ENCODE results near the gene HRH3.

The HRH3 gene

DNA sequence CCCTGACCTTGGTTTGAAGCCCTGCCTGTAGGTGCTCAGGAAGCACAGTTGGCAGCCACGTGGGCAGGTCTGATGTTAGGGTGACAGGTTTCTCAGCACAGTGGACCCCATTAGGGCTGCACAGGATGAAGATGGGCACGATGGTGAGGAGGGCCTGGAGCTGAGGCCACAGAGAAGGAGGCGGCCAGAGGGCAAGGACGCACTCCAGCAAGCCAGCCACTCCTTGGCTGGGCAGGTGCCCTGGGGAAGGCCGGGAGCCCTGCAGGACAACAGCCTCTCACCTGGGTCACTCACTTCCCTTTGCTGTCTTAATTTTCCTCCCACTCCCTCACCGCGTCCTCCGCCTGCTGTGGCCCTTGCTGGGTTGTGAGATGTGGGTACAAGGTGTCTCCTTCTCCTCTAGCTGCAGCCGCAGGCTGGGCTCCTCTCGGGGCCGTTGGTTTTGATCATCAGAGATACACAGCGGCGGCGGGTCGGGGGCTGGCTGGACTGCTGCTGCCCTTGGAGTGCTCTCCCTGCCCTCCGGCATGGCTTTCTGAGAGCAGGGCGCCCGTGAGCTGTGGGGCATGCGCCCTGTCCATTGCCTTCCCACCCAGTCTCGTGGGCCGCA, 23.9 kb upstream of the HRH3 start:
- no peak for DNase-seq

DNA sequence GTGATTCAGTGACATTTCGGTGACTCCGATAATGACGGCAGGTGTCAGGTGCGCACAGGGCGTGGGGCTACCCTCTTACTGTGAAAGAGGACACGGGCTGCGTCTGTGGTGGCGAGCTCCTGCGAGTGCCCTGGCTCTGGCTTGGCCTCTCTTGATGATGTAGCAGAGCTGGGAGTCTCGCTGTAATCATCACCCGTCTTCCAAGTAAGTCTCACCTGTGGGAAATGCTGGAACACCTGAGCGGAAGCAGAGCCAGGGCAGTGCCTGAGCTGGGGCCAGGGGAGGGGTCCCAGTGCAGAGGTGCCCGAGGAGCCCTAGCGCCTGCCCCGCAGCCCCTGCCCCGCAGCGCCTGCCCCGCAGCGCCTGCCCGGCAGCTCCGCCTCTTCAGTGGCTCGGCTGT, 23.0 kb upstream of the HRH3 start:
- no peak for DNase-seq

DNA sequence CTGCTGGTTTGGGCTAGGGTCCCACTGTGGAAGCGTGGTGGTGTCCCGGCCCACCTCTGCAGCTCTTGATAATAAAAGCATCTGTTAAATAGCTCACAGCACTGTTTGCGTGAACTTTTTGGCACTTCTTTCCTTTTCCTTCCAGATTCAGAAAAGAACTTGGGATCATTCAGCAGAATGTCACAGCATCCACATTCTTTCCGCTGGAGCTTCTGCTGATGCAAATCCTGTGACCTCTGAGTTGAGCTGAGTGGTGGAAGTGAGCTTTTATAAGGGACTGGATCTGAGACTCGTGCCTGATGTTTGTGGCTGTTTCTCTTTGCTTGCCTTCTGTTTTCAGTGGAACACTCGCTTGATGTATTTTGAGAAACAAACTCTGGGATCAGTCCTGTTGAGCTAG, 22.1 kb upstream of the HRH3 start:
- no peak for DNase-seq

DNA sequence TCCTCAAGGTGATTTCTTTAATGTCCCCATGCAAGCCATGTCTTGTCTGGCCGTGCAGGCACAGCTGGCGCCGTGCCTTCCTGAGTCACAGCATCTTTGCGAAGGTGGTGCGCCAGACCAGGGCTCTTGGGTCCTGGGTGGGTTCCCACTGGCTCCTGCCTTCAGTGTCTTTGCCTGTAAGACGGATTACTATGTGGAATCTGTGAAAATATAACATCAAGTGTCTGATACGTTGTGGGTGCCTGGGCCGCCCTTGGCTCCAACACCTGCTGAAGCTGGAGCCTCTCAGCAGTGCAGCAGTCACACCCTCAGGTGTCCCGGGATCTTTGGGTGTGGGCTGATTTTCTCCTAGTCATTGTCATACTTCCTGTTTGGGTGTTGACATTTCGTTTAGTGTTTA, 21.4 kb upstream of the HRH3 start:
- no peak for DNase-seq

DNA sequence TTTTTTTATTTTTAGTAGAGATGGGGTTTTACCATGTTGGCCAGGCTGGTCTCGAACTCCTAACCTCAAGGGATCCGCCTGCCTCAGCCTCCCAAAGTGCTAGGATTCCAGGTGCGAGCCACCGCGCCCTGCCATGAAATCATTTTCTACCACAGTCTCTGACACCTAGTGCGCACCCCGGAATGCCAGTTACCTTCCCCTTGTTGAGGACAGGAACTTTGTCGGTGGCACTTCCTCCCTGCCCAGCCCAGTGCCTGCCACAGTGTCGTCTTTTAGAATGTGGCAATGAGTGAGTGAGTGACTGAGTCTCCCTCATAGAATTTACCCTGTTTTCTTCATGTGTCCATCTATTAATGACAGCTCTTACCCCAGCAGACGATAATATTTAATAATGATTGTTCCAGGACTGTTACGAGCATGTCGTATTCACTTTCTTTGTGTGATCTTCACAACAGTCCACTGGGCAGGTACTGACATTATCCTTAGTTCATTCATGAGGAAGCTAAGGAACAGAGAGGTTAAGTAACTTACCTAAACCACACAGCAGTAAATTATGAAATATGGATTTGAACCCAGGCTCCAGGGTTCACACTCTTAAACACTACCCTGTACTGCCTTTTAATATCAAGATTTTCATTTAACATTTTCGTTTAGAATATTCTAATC, 20.1 kb upstream of the HRH3 start:
- no peak for DNase-seq

DNA sequence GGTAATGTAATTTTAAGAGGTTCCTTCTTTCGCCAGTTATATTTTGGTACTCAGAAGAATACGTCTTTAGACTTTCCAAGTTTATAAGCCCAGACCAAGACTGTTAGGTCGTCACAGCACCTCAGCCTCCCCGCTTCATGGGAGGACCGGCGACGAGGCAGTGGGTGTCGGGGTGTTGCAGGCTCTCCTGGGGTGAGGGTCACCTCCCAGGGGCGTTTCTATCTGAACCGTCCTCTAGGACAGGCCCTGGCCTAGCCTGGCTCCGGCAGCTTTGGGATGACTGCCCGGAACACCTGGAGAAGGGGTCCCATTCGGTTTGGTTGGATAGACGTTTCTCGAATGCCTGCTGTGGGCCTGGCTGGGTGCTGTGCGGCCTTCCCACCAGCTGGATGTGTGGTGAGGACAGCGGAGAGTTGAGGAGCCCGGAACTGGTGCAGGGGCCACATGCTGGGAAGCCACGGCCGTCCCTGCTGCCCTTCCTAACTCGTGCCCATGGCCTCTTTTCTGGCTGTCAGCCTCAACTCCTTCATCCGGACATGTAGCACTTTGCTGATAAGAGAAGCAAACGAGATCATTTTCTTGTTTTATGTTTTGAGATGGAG, 19.3 kb upstream of the HRH3 start:
- DNase-seq: no peak

DNA sequence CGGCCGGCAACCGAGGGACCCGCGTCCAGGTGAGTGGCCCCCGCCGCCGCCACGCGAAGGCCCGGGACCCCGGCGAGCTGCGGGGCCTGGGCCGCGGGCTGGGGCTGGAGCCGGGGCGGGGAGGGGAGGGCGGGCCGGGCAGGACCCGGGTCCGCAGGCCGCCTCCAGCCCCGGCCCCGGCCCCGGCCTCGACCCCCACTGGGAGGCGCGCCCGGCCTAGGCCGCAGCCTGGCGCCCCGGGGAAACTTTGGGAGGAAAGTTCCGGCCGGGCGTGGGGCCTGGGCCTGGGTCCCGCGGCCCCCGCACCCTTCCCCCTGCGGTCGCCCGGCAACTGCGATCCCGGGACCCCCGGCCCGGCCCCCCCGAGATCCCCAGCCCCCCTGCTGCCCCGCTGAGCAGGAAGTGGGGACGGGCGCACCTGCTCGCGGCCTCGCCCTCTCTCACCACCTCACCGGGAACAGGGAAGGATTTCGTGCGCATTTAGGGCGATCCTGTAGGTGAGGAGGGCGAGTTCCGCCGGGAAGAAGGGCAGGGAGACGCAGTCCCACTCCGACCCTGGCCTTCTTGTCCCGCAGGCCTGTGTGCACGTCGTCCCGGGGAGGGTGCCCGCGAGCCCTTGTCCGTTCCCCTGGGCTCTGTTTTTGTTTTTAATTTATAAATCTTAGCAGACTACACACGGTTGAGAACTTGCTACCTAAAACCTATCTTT, 18.6 kb upstream of the HRH3 start:
- no peak for DNase-seq

DNA sequence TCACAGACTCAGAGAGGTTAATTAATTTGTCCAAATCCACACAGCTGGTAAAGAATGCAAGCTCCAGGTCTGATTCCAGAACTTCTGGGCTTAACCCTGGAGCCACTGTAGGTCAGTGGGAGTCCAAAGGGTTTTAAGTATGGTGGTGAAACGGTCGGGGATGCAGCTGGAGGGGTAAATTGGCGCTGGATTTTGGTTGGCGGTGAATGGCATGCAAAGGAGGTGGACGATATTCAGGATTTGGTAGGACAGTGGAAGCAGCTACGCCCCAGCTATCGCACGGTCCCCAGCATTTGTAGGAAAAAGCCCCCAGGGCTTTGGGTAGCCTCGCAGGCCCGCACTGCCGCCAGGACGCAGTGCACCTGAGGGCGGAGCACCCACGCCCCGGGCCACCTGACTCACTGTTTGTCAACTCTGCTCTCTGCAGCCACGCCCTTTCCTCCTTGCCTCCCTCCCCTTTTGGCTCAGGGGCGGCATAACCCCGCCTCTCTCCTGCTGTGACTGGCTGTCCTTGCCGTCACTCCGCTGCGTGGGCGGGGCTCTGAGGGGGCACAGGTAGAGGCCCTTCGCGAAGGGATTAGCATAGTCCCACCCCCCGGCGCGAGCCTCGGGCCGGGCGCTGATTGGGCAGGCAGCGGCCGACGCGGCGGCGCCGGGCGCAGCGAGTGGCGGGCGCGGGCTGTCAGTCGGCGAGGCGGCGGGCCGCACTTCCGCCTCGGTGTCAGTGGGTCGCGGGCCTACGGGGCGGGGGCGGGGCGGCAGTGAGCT, 17.9 kb upstream of the HRH3 start, which contains the start of gene OSBPL2:
Gene OSBPL2, plus strand, starts transcription at position 721 of the 768 bp plus-strand sequence. CDS start 17,664 bp downstream, outside the sequence.
- peak; percentile 100 for DNase-seq

DNA sequence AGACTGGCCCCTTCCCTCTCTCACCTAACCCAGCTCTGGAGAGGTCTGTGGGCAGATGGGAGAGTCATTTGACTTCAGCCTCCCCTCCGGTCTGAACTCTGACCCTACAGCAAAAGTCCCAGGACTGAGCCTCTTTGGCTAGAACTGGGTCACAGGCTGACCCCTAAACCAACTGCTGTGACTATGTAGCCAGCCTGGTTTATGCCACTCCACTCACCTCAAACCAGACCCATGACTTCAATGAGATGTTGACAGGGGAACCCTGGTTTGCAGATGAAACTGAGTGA, 17.4 kb upstream of the HRH3 start:
- DNase-seq: no peak

DNA sequence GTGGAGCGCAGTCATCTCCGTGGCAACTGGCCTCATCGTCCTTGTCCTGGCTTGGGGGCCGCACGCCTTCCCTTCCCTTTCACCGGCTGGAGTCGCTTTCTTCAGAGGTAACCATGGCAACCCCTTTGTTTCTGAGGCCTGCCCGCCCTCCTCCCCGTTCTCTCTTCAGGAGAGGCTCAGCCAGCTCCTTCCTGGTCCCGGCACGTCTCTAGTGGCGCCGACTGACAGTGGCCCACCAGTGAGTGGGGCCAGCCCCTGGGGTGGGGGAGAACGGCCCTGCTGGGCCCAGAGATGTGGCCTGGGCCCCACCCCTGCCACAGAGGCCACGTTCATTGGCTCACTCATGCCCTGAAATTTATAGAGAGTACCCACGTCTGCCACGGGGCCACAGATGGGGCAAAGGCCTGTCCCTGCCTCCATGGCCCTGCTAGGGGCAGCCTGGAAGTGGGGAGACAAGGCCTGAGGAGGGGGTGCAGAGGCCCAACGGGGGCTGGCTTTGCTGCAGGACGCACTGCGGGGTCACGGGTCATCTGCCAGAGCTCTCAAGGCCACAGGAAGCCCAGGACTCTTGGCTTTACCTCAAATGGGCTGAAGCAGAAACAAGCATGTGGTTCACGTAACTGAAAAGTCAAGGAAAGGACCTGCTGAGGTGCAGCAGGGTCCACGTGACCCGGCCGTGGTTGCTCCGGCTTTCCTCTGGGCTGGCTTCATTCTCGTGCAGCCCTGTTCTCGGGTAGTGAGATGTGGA, 16.9 kb upstream of the HRH3 start:
- DNase-seq: no peak

DNA sequence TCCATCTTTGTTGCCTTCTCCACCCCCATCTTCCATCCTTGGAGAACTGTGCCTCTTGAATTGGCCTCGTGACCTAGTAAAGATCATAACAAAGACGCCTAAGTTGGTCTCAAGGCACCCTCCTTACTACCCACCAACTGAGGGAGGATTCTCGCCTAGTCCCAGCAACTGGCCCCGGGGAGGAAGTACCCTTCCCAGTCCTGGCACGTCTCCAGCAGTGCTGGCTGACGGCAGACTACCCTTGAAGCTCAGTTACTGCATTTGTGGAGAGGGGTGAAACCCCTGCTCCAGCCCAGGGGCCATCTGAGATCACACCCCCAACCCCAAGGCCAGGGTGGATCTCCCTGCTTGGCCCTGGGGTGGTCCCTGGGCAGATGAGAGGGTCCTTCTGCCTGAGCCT, 16.1 kb upstream of the HRH3 start:
- no peak for DNase-seq

DNA sequence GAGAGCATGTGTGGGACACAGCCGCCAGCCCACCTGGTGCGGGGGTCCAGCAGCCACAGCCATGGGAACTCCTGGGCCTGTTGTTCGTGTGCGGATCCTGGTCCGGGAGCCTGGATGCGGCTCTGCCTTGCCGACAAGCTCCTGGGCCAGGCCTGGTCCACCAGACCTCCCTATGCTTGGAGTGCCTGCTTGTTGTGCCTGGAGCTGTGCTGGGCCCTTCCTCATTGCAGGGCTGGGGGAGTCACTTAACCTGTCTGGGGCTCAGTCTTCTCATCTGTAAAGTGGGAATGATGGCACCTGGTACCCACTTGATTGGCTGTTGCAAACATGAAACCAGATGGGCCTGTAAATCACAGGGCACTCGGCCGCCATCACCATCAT, 15.7 kb upstream of the HRH3 start:
- no peak for DNase-seq

DNA sequence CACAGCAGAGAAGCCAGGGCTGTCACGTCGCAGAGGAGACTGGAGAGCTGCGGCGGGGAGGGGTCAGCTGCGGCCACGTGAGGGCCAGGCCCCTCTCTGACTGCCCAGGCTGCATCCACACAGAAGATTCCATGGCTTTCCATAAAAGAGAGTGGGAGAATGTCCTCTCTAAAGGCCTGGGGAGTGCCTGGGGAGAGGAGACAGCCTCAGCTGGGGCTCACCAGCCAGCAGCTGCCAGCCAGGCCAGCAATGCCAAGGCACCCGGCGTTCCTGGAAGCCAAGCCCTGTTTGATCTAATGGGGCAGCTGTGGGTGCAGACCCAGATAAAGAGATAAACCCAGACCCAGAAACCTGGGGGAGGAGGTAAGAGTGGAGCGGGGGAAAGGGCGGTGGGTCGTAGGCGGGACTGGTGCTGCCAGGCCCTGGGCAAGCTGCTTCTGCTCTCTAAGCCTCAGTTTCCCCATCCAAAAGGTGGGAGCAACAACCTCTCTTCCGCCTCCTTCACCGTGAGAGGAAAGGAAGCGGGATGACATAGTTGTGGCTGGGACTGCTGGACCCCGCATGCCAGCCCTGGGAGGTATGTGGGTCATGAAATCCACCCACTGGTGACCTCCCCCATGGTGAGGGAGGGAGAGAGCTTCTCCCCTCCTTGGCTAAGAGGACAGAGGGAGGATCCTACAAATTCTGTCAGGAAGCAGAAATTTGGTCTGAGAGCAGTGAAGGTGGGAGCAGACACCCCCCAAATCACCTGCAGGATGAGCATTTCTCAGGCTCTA, 15.1 kb upstream of the HRH3 start:
- DNase-seq: no peak

DNA sequence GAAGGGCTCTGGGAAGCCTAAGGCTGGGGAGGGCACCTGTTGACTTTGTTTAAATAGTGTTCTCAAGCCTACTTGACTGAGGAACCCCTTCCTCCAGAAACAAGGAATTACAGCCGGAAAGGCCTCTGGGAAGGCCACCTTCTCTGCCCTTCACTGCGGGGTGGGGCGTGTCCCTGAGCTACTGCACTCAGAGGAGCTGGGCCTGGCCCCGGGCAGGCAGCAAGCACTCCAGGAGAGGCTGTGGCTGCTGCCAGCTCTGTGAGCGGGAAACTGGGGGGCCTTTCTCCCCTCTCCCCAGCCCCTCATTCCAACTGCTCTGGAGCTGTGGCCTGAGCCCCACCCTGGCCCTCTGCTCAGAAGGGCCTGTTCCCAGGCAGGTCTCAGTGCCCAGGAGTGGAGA, 14.3 kb upstream of the HRH3 start:
- no peak for DNase-seq

DNA sequence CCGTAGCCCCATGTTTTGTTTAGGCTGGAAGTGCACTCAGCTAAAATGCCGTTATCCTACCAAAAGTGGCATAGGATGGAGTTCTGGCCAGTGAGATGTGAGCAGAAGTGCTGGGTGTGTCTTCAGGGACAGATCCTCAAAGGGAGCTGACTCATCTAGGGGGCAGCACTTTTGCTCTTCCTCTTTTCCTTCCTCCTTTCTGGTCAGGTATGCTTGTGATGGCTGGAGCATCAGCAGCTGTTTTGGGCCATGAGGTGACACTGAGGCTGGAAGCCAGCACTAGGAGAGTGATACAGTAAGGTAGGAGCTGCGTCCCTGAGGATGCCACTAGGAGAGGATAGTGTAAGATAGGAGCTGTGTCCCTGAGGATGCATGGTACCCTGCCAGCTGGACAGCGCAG, 13.6 kb upstream of the HRH3 start:
- no peak for DNase-seq

DNA sequence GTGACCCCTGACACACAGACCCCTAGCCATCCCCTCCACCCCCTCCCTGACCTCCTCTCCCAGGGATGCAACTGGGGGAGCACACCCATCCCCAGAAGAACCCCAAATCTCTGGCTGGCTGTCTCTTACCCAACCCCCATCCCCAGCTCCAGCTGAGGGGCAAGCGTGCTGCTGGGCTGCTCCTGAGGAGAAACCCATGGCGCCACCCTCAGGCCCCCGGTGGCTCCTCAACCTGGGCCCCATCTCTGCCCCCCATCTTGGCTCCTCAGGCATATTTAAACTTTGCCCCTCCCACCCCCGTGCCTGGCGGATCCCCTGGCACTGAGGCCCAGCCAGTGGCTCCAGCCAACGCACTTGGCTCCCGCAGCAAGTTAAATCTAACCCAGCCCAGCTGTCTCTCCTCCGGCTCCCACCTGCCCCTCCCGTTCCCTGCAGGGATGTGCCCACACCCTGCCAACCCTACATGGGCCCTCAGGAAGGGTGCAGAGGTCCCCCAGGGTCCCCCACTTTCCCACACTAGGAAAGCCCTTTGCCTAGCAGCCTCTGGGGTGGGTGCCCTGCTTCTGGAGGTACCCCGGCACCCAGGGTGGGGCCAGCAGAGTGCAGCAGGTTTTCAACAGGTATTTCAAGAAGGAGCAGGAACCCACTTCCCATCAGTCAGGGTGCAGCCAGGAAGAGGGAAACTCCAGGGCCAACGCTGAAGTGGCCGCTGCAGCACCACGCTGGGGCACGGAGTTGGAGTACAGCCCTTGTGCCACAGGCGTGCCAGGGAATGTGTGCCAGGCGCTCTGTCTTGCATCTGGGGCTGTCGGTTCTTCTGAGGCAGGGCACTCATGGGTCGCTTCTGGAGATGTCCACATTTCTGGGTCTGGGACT, 12.9 kb upstream of the HRH3 start:
- no peak for DNase-seq

DNA sequence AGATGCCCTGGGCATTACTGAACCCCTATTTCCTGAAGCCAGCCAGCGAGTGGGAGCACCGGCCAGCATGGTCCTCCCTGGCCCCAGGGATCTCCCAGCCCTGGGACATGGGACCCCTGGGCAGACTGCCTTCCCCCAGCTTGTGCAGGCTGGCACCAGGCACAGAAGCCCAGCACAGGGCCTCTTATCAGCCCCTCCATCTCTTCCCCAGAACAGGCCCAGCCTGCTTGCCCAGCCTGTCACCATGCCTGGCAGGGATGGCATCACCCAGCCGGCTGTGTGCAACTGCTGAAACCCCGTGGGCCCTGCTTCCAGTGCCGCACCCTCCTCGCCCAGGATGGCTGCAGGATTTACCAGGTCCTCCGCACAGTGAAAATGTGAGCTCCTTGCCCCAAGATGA, 12.1 kb upstream of the HRH3 start:
- DNase-seq: no peak

DNA sequence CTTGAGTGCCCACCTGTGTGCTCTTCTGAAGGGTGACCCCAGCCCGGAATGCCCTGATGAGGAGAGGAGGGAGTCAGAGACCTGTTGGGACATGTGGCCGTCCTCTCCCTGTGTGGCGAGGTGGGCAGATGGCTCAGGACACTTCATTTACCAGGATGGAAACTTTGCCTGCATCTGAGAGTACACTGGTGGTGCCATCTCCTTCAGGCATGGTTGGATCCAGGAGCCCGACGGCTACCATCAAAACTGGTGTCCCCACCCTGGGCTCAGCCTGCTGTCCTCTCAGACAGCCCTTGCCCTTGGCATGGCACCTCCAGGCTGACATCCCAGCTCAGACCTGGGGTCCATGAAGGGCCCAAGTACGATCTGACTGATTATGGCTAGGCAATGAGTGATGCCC, 11.2 kb upstream of the HRH3 start:
- DNase-seq: no peak

DNA sequence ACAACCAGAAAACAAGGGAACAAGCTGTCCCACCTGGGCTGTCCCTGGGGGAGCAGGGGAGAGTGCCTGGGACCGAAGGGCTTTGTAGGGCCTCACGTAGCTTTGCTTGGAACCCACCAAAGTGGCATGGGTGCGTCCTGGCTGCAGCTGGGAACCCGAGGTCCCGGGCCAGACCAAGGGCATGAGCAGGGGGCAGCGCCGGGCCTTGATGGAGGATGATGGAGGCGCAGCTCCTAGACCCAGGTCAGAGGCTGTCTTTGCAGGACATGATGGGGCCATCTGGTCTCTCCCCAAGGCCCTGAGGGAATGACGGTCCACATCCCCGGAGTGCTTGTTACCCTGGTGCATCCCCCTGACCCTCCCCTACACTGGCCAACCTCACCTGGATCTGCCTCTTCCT, 10.6 kb upstream of the HRH3 start:
- no peak for DNase-seq

DNA sequence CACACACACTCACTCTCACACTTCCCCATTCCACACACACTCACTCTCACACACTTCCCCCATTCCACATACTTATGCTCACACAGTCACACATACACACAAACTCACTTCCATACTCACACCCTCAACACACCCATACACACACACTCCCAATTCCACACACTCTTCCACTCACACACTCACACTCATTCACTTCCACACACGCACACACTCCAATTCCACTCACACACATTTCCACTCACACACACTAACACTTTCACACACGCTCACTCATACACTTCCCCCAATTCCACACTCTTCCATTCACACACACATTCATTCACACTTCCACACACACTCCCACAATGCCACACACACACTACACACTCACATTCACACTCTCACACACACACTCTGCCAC, 10.2 kb upstream of the HRH3 start:
- DNase-seq: no peak

DNA sequence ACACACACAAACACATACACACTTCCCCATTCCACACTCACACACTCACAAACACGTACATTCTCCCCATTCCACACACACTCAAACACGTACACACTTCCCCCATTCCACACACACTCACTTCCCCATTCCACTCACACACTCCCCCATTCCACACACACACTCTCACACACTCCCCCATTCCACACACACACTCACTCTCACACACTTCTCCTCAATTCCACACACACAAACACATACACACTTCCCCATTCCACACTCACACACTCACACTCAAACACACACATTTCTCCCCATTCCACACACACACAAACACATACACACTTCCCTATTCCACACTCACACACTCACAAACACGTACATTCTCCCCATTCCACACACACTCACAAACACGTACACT, 9.6 kb upstream of the HRH3 start:
- DNase-seq: no peak
